HepG2 (cell line): Measurements from ENCODE around the gene RAET1E. TPM values are rescaled to one million over a fixed set of nuclear protein-coding genes. Genes with fewer than 3 reads are reported as not detected.

Source experiments
- CHCHD3 ChIP-seq: sonication (generic); formaldehyde crosslinking; IDR thresholded peaks from 2 replicates; pipeline ENCODE4 v1.8.0; 2022; ENCODE audit warnings: mild to moderate bottlenecking, missing genetic modification reagents, moderate library complexity
- CREB1 ChIP-seq, 2 experiments: fragments of 450-650 bp in 1 of 2; IDR thresholded peaks; 2 replicates each; pipeline ENCODE4 v1.6.1; 2016 to 2017; ENCODE audit warnings: control low read depth in 1 of 2, mild to moderate bottlenecking in 1 of 2, missing compliant biosample characterization in 1 of 2, missing genetic modification characterization in 1 of 2
- EEA1 ChIP-seq: sonication (generic); formaldehyde crosslinking; IDR thresholded peaks from 2 replicates; pipeline ENCODE4 v1.5.1; 2020; ENCODE audit warnings: mild to moderate bottlenecking, missing genetic modification reagents, borderline replicate concordance
- FOSL1 ChIP-seq: sonication (generic); formaldehyde crosslinking; IDR thresholded peaks from 2 replicates; pipeline ENCODE4 v1.9.0; 2021; ENCODE audit warnings: missing genetic modification reagents, borderline replicate concordance
- FOSL2 ChIP-seq: sonication (generic); formaldehyde crosslinking; IDR thresholded peaks from 2 replicates; pipeline ENCODE4 v1.4.0; 2020; ENCODE audit warnings: missing genetic modification reagents
- GLI4 ChIP-seq: sonication (generic); formaldehyde crosslinking; IDR thresholded peaks from 2 replicates; pipeline ENCODE4 v1.5.1; 2020; ENCODE audit warnings: missing genetic modification reagents, mild to moderate bottlenecking, moderate library complexity, borderline replicate concordance
- GTF3A ChIP-seq: sonication (generic); formaldehyde crosslinking; conservative IDR thresholded peaks from 2 replicates; pipeline ENCODE4 v1.4.0; 2020; ENCODE audit warnings: mild to moderate bottlenecking, missing genetic modification reagents
- HNF4A ChIP-seq: sonication (generic); formaldehyde crosslinking; IDR thresholded peaks from 2 replicates; pipeline ENCODE4 v1.4.0; 2020; ENCODE audit warnings: missing genetic modification reagents
- HOXA9 ChIP-seq: sonication (generic); formaldehyde crosslinking; IDR thresholded peaks from 2 replicates; pipeline ENCODE4 v1.8.1; 2022; ENCODE audit warnings: missing genetic modification reagents, mild to moderate bottlenecking, moderate library complexity, borderline replicate concordance
- KLF12 ChIP-seq: sonication (generic); formaldehyde crosslinking; IDR thresholded peaks from 2 replicates; pipeline ENCODE4 v1.4.0; 2020; ENCODE audit warnings: missing genetic modification reagents, borderline replicate concordance
- MED13 ChIP-seq: sonication (generic); formaldehyde crosslinking; IDR thresholded peaks from 2 replicates; pipeline ENCODE4 v1.5.0; 2020; ENCODE audit warnings: missing genetic modification reagents
- MXI1 ChIP-seq: IDR thresholded peaks from 3 replicates; pipeline ENCODE4 v1.6.1; 2012; ENCODE audit warnings: low read depth, low read length, inconsistent platforms, borderline replicate concordance
- NR2F6 ChIP-seq, 2 experiments: IDR thresholded peaks; 2 replicates each; pipeline ENCODE4 v1.6.1; 2016; ENCODE audit warnings: antibody characterized with exemption in 1 of 2, mild to moderate bottlenecking in 1 of 2
- REXO4 ChIP-seq: sonication (generic); formaldehyde crosslinking; IDR thresholded peaks from 2 replicates; pipeline ENCODE4 v1.8.0; 2022; ENCODE audit warnings: missing genetic modification reagents, mild to moderate bottlenecking, borderline replicate concordance
- SIX4 ChIP-seq: sonication (generic); formaldehyde crosslinking; IDR thresholded peaks from 2 replicates; pipeline ENCODE4 v1.4.0; 2020; ENCODE audit warnings: missing genetic modification reagents
- SMYD3 ChIP-seq: sonication (generic); formaldehyde crosslinking; IDR thresholded peaks from 2 replicates; pipeline ENCODE4 v1.8.1; 2023; ENCODE audit warnings: mild to moderate bottlenecking, missing genetic modification reagents
- SUZ12 ChIP-seq: fragments of 150-350 bp; IDR thresholded peaks from 2 replicates; pipeline ENCODE4 v1.6.1; 2014; ENCODE audit warnings: low read depth, low read length
- ZBTB42 ChIP-seq: sonication (generic); formaldehyde crosslinking; IDR thresholded peaks from 2 replicates; pipeline ENCODE4 v1.5.0; 2020; ENCODE audit warnings: mild to moderate bottlenecking, missing genetic modification reagents
- ZNF496 ChIP-seq: sonication (generic); formaldehyde crosslinking; IDR thresholded peaks from 2 replicates; pipeline ENCODE4 v1.8.1; 2023; ENCODE audit warnings: mild to moderate bottlenecking, moderate library complexity, missing genetic modification reagents; ENCODE audit not compliant: insufficient replicate concordance
- ZNF589 ChIP-seq: sonication (generic); formaldehyde crosslinking; conservative IDR thresholded peaks from 2 replicates; pipeline ENCODE4 v1.8.0; 2022; ENCODE audit warnings: mild to moderate bottlenecking, moderate library complexity, missing genetic modification reagents
- polyA plus RNA-seq, 8 experiments: library from polyadenylated mRNA; depleted of rRNA in 3 of 8; stranded (reverse) in 7 of 8; unstranded in 1 of 8; fragments of >200 nt; fragmentation: Illumina TruSeq in 4 of 8; extraction: Trizol in 4 of 8; gene quantifications; 2 replicates each; pipeline versions ENCODE4 v1.2.1 to v1.2.3, GENCODE V29; 2011 to 2016; ENCODE audit warnings: low read depth in 4 of 8, missing spikeins in 1 of 8, mixed read lengths in 1 of 8; ENCODE audit not compliant: insufficient read depth in 1 of 8
- total RNA-seq, 5 experiments: library from RNA; depleted of rRNA; stranded (reverse); fragments of >200 nt; fragmentation: Illumina TruSeq; extraction: Trizol; gene quantifications; 2 replicates each; pipeline ENCODE4 v1.2.3, GENCODE V29; 2016; ENCODE audit warnings: low read depth in 1 of 5
- TF ChIP-seq, protein P1 (sequence below): sonication (generic); formaldehyde crosslinking; IDR thresholded peaks from 2 replicates; pipeline ENCODE4 v1.4.0; 2020; ENCODE audit warnings: missing genetic modification reagents, borderline replicate concordance
- TF ChIP-seq, protein P2 (sequence below): sonication (generic); formaldehyde crosslinking; IDR thresholded peaks from 2 replicates; pipeline ENCODE4 v1.8.0; 2022; ENCODE audit warnings: mild to moderate bottlenecking, missing genetic modification reagents, moderate library complexity
- TF ChIP-seq, protein P3 (sequence below): sonication (generic); formaldehyde crosslinking; IDR thresholded peaks from 2 replicates; pipeline ENCODE4 v1.5.0; 2020; ENCODE audit warnings: missing genetic modification reagents, mild to moderate bottlenecking, borderline replicate concordance
- TF ChIP-seq, protein P4 (sequence below): sonication (generic); formaldehyde crosslinking; IDR thresholded peaks from 2 replicates; pipeline ENCODE4 v1.5.0; 2020; ENCODE audit warnings: missing genetic modification reagents, mild to moderate bottlenecking, borderline replicate concordance

The RAET1E gene
- total and polyA plus RNA-seq, 2 of the 13 experiments (the other 11 are each of a cell fraction or from before 2014, with no cell fraction given) = not detected

DNA sequence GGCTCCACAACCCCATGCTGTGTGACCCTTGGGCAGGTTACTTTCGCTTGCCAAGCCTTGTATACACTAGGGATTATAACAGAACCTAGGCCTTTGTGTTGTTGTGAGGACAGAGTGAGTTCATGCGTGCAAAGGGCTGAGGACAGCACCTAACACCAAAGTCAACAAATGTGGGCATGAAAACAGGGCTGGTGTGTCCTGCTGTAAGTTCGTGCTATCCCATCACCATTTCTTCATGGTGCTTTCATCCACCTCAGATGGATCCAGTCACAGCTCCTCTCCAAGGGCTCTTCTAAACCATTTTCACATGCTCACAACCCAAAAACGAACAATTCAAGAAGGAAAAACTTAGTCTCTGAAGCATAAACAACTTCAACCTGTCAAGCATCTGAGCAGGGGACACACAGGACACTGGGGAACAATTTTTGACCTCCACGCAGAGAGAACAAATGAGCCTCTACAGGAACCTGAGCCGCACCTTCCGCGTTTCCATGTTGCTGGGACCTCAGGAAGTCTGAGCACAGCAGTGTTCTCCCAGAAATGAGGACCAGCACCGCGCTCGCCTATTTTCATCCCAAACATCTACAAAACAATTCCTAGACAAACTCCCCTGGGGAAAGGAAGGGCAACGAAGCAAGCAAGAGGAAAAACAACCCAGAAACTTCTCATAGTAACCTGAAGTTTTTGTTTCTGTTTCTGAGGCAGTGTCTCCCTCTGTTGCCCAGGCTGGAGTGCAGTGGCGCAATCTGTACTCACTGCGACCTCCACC is 36.9 kb downstream of the RAET1E start (continued):
- TF ChIP-seq, protein P1, sequence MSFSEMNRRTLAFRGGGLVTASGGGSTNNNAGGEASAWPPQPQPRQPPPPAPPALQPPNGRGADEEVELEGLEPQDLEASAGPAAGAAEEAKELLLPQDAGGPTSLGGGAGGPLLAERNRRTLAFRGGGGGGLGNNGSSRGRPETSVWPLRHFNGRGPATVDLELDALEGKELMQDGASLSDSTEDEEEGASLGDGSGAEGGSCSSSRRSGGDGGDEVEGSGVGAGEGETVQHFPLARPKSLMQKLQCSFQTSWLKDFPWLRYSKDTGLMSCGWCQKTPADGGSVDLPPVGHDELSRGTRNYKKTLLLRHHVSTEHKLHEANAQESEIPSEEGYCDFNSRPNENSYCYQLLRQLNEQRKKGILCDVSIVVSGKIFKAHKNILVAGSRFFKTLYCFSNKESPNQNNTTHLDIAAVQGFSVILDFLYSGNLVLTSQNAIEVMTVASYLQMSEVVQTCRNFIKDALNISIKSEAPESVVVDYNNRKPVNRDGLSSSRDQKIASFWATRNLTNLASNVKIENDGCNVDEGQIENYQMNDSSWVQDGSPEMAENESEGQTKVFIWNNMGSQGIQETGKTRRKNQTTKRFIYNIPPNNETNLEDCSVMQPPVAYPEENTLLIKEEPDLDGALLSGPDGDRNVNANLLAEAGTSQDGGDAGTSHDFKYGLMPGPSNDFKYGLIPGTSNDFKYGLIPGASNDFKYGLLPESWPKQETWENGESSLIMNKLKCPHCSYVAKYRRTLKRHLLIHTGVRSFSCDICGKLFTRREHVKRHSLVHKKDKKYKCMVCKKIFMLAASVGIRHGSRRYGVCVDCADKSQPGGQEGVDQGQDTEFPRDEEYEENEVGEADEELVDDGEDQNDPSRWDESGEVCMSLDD (CRISPR knock-in tag) = no peak
- TF ChIP-seq MED13 (CRISPR knock-in tag) (no peak), ZNF589 (CRISPR knock-in tag) (peak; percentile 39; the same call in 1 of the 2 replicates), NR2F6 (IDR thresholded peaks at IDR 0.05) (peak; percentile 85), NR2F6 (CRISPR knock-in tag; IDR thresholded peaks at IDR 0.05) (peak; percentile 94), ZBTB42 (CRISPR knock-in tag) (no peak), GLI4 (CRISPR knock-in tag) (peak; percentile 77; the same call in 1 of the 2 replicates), GTF3A (CRISPR knock-in tag) (no peak), CREB1 (IDR thresholded peaks at IDR 0.05) (no peak), CREB1 (CRISPR knock-in tag; IDR thresholded peaks at IDR 0.05) (no peak), HOXA9 (CRISPR knock-in tag) (no peak), SMYD3 (CRISPR knock-in tag) (peak; percentile 83; the same call in 1 of the 2 replicates), FOSL2 (CRISPR knock-in tag) (peak; percentile 85), EEA1 (CRISPR knock-in tag) (no peak), SUZ12 (no peak), HNF4A (CRISPR knock-in tag) (peak; percentile 94), REXO4 (CRISPR knock-in tag) (no peak), FOSL1 (0 out of 2 replicates have a peak, but pooled peaks have one; percentile 10), ZNF496 (CRISPR knock-in tag) (no peak), MXI1 (peak; percentile 83; the same call in 1 of the 3 replicates), CHCHD3 (CRISPR knock-in tag) (no peak), KLF12 (CRISPR knock-in tag) (no peak), SIX4 (CRISPR knock-in tag) (no peak)
- TF ChIP-seq, protein P2, sequence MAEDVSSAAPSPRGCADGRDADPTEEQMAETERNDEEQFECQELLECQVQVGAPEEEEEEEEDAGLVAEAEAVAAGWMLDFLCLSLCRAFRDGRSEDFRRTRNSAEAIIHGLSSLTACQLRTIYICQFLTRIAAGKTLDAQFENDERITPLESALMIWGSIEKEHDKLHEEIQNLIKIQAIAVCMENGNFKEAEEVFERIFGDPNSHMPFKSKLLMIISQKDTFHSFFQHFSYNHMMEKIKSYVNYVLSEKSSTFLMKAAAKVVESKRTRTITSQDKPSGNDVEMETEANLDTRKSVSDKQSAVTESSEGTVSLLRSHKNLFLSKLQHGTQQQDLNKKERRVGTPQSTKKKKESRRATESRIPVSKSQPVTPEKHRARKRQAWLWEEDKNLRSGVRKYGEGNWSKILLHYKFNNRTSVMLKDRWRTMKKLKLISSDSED (CRISPR knock-in tag) = no peak
- TF ChIP-seq, protein P3, sequence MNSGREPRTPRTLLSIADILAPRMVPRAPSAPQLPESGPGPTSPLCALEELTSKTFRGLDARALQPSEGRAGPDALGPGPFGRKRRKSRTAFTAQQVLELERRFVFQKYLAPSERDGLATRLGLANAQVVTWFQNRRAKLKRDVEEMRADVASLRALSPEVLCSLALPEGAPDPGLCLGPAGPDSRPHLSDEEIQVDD (CRISPR knock-in tag) = no peak
- TF ChIP-seq, protein P4, sequence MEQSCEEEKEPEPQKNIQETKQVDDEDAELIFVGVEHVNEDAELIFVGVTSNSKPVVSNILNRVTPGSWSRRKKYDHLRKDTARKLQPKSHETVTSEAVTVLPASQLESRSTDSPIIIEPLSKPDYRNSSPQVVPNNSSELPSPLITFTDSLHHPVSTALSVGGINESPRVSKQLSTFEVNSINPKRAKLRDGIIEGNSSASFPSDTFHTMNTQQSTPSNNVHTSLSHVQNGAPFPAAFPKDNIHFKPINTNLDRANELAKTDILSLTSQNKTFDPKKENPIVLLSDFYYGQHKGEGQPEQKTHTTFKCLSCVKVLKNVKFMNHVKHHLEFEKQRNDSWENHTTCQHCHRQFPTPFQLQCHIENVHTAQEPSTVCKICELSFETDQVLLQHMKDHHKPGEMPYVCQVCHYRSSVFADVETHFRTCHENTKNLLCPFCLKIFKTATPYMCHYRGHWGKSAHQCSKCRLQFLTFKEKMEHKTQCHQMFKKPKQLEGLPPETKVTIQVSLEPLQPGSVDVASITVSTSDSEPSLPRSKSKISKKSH = no peak
